Measurements from ENCODE around the gene PGAM5.
"Not testable (repeated sequence)": the region's sequence is repeated elsewhere in the genome, so short reads cannot be mapped to it uniquely, and the experiment has no call there.

PGAM5 gene

DNA sequence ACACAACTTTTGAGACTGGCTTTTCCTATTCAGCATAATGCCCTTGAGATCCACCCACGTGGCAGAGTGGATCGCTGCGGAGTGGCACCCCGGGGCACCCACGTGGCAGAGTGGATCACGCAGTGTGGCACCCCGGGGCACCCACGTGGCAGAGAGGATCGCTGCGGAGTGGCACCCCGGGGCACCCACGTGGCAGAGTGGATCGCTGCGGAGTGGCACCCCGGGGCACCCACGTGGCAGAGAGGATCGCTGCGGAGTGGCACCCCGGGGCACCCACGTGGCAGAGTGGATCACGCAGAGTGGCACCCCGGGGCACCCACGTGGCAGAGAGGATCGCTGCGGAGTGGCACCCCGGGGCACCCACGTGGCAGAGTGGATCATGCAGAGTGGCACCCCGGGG lies 48.2 kb downstream of the PGAM5 start:
- DNase-seq: not testable (repeated sequence)

DNA sequence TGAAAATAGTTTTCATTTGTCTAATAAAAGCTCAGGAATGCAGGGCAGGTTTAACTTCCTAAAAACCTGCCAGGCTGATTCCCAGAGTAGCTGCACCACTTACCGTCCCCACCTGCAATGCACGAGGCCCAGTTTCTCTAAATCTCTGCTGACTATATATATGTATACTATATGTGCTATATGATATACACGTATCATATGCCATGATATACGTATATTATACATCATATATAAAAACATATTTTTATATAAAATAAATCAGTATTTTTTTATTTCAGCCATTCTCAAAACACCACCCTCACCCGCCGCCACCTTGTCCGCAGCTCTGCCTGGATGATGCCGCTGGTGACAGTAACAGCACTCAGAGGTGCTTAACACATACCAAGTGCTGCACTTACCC lies 48.7 kb downstream of the PGAM5 start:
- DNase-seq: peak; percentile 66

DNA sequence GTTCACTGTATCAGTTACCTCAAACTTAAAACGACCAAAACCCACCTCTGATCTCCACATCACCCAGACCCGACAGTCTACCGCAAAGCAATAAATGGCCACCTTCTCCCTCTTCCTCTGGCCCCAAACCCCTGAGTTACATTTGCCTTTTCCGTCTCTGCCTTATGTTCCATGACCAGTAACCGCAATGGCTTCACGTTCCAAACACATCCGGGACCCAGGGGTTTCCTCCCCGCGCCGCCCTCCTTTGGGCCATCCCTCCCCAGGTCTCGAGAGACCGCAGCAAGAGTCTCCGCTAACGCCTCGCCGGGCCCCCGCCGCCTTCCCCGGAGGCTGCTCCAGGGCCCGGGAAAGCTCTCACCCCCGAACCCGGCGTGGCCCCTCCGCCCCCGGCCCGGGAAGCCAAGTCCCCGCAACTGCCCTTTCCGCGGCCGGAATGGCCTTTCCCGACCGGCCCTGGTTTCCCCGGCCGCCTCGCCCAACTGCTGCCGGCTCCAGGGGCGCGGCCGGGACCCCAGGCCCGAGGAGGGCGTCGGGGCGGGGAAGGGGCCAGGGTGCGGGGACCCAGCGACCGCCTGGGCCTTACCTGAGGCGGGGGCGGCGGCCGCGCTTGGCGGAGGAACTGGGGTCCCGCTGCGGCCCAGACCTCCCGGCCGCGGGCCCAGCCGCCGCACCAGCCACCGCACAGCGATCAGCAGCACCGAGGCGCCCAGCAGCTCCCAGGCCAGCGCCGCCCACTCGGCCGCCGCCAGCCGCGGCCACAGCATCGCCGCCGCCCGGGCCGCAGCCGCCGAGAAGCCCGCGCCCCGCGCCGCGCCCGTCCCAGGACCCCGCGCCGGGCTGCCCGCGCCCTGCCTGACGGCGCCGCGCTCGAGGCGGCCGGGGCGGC lies 50.6 kb downstream of the PGAM5 start, which contains the start of gene ANKLE2:
Gene ANKLE2 (minus strand): TSS at position 801 of the 889 bp plus-strand sequence. CDS start 34 bp downstream, at position 767.
- peak; percentile 52 for DNase-seq

DNA sequence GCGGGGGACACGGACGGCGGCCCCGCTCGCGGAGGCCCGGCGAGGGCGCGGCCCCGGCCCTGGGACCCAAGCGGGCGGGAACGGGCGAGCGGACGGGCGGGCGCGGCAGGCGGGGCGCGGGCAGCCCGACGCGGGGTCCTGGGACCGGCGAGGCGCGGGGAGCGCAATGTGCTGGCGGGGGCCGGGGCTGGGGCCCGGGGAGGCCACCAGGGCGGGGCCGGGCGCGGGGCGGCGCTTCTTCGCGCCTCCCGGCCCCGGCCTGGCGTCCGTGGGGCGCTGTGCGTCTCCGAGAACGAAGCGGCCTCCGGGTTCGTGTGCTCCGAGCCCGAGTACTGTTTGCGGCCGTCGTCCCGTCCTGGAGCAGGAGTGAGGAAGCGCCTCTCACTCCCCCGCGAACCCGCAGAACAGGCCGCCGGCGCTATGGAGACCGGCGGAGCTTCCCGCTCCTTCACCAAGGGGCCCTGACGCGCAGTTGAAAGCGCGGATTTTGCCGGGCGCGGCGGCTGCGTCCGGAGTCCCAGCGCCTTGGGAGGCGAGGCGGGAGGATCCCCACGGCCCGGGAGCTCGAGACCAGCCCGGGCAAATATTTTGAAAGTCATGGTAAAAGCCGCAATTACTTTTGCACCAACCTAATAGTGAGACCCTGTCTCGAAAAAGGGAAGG lies 51.4 kb downstream of the PGAM5 start:
- DNase-seq: peak; percentile 94

DNA sequence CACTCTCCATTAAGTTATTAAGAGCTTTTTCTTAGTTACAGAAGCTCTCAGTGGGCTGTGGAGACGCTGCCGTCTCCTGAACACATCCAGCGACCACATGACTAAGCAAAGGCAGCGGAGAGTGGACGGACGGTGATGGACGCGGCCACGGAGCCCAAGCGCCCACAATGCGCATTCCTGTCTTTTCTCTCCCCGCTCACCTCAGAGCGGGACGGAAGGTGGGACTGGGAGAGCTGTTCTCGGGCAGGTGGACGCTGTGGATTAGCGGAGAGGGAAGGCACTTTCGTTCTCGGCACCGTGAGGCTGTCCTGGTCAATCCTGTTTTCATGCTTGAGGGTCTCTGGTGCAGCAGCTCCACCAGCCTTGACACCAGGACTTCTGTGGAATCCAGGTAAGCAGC lies 53.6 kb downstream of the PGAM5 start:
- no peak for DNase-seq

GRCh38 chr12:132765361-132765760 lies 54.7 kb downstream of the PGAM5 start:
- no peak for DNase-seq

GRCh38 chr12:132766380-132767085 lies 55.9 kb downstream of the PGAM5 start:
- no peak for DNase-seq

DNA sequence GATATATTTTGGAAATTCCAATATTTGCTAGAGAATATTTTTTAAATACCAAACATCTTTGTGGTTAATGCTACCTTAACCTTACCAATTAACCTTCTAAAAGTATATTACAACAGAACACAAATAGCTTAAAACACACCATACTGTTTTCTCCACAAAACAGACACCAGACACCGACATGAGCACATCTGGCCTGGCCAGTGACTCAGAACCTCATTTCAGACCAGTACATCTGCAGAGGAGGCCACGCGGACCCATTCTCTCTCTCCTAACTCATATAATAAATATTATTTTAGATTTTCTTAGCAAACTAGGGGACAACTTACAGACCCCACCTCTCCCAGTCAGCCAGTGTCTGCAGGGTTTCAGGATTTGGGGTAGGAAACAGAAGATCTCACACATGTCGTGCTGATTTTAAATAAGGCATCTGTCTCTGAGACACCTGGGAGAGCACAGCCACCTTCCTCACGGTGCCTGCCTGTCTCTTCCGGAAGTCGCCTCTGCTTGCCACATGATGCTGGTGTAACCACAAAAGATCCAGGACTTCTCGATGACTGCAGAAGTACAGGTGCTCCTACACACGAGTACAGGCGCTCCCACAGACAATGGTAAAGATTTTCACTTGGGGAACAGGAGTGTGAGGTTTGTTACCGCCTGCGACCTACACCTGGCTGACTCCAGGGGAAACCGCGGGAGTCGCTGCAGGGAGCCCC lies 60.6 kb downstream of the PGAM5 start:
- DNase-seq: no peak
